Endodermal cell (in vitro differentiated cells): Measurements from ENCODE around the gene PRKCG. TPM values are rescaled to one million over a fixed set of nuclear protein-coding genes. Genes with fewer than 3 reads are reported as not detected.

Experiments used
- DNase-seq: peaks from one replicate; pipeline ENCODE4 v3.0.0-alpha.2; 2017
- H3K27ac ChIP-seq: 2 replicates; pipeline ENCODE4 v1.5.1; 2013; ENCODE audit warnings: mild to moderate bottlenecking, low read depth, low read length, moderate library complexity
- H3K27me3 ChIP-seq: 2 replicates; pipeline ENCODE4 v1.6.1; 2013; ENCODE audit warnings: mild to moderate bottlenecking, low read length, moderate library complexity; ENCODE audit not compliant: insufficient read depth, control insufficient read depth, poor library complexity, severe bottlenecking
- H3K36me3 ChIP-seq: 2 replicates; pipeline ENCODE4 v1.7.0; 2013; ENCODE audit warnings: mild to moderate bottlenecking, low read length, moderate library complexity; ENCODE audit not compliant: control insufficient read depth, insufficient read depth
- H3K4me1 ChIP-seq: one replicate; pipeline ENCODE4 v1.7.0; 2013; ENCODE audit warnings: low read length; ENCODE audit not compliant: control insufficient read depth, insufficient read depth
- H3K4me3 ChIP-seq: 2 replicates; pipeline ENCODE4 v1.5.1; 2013; ENCODE audit warnings: mild to moderate bottlenecking, low read length, moderate library complexity
- H3K9ac ChIP-seq: 2 replicates; pipeline ENCODE4 v1.6.1; 2013; ENCODE audit warnings: mild to moderate bottlenecking, low read length, moderate library complexity; ENCODE audit not compliant: poor library complexity, severe bottlenecking; ENCODE audit errors: extremely low read depth
- H3K9me3 ChIP-seq: 2 replicates; pipeline ENCODE4 v1.6.1; 2013; ENCODE audit warnings: mild to moderate bottlenecking, low read length, moderate library complexity; ENCODE audit not compliant: control insufficient read depth
- H3K27ac Mint-ChIP-seq: 2 replicates; pipeline ENCODE4 v1.8.0; 2020; ENCODE audit warnings: mixed read lengths
- H3K27me3 Mint-ChIP-seq: 2 replicates; pipeline ENCODE4 v1.8.0; 2021; ENCODE audit warnings: mild to moderate bottlenecking, mixed read lengths; ENCODE audit not compliant: insufficient read depth
- H3K36me3 Mint-ChIP-seq: 2 replicates; pipeline ENCODE4 v1.8.0; 2020; ENCODE audit warnings: low read depth, mixed read lengths
- H3K4me1 Mint-ChIP-seq: 2 replicates; pipeline ENCODE4 v1.8.0; 2020; ENCODE audit warnings: mixed read lengths
- H3K4me3 Mint-ChIP-seq: 2 replicates; pipeline ENCODE4 v1.8.0; 2020; ENCODE audit warnings: mild to moderate bottlenecking, moderate library complexity, mixed read lengths
- H3K9me3 Mint-ChIP-seq: 2 replicates; pipeline ENCODE4 v1.8.0; 2020; ENCODE audit warnings: mild to moderate bottlenecking, mixed read lengths
- WGBS, 2 experiments: methylation state at CpG; one replicate each; pipeline versions ENCODE4 v1.1.5 to v1.1.7; 2013; ENCODE audit warnings: missing lambda C conversion rate in 2 of 2, mixed read lengths in 1 of 2; ENCODE audit not compliant: insufficient coverage in 1 of 2, insufficient read length in 1 of 2; 5-methylcytosine and 5-hydroxymethylcytosine counted together
- total RNA-seq, 2 donors: library from RNA; stranded (reverse); fragmentation: NEBNext Ultra II Directional in 1 of 2; extraction: Animal tissue kit (Norgen Biotek cat#: 25700) in 1 of 2; gene quantifications; 2 replicates in 1 of 2; 3 replicates in 1 of 2; pipeline ENCODE4 v1.2.1, GENCODE V29; 2021
- TF ChIP-seq, protein P1 (sequence below): fragments of 200-600 bp; sonication (generic); conservative IDR thresholded peaks from 2 replicates; pipeline ENCODE4 v1.5.0; 2021; ENCODE audit warnings: antibody characterized with exemption, mild to moderate bottlenecking

The PRKCG gene
- total RNA-seq, 2 donors from 2014 or later = 2.7 to 5.6 TPM

DNA sequence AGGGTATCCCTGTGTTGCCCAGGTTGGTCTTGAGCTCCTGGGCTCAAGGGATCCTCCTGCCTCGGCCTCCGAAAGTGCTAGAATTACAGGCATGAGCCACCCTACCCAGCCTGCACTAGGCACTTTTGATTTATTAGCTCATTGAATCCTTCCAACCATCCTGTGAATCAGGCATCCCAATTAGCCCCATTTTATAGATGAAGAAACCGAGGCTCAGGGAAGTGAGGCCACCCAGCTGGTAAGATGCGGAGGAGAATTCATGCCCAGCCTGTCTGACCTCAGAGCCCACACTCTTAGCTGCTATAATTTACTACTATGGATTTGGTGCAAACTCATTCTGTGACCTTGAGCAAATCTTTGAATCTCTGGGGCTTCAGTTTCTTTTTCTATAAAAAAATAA lies 62.9 kb downstream of the PRKCG start:
- H3K4me3 ChIP-seq = no peak overlapping the region
- H3K27ac Mint-ChIP-seq = no peak overlapping the region
- H3K36me3 ChIP-seq = no peaks in the 10 kb centered on the region

DNA sequence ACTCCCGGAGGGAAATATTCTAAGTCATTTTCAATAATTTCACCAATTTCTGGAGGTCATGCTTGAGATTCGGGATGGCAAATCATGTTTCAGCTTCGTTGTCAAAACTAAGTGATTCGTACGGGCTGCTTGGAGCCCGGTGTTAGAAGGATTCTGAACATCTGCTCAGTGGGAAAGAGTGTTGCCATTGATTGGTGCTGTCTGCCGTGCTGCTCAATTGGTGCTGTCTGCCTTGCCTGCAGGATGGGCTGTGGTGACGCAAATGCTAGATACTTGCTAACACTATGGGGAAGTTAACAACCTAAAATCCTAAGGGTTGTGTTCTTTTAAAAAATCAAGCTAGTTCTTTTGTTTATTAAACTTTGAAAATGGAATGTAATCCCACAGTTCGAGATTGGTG lies 63.4 kb downstream of the PRKCG start:
- Histone ChIP-seq H3K9ac (no peak overlapping the region), H3K4me1 (no peaks in the 10 kb centered on the region), H3K27ac (no peak overlapping the region), H3K27me3 (peaks cover 23% of the 10 kb centered on the region), H3K36me3 (no peaks in the 10 kb centered on the region), H3K4me3 (peak overlapping the region; percentile 56), H3K9me3 (no peaks in the 10 kb centered on the region)
- DNase-seq = peak; percentile 85
- 44 to 64% methylated on average over 9 of the region's 9 CpGs for WGBS, 2 experiments
- Mint-ChIP-seq H3K36me3 (no peaks in the 10 kb centered on the region), H3K9me3 (no peaks in the 10 kb centered on the region), H3K27ac (no peak overlapping the region), H3K27me3 (peaks cover 48% of the 10 kb centered on the region), H3K4me3 (no peak overlapping the region), H3K4me1 (peaks cover 2% of the 10 kb centered on the region)
- TF ChIP-seq, protein P1, sequence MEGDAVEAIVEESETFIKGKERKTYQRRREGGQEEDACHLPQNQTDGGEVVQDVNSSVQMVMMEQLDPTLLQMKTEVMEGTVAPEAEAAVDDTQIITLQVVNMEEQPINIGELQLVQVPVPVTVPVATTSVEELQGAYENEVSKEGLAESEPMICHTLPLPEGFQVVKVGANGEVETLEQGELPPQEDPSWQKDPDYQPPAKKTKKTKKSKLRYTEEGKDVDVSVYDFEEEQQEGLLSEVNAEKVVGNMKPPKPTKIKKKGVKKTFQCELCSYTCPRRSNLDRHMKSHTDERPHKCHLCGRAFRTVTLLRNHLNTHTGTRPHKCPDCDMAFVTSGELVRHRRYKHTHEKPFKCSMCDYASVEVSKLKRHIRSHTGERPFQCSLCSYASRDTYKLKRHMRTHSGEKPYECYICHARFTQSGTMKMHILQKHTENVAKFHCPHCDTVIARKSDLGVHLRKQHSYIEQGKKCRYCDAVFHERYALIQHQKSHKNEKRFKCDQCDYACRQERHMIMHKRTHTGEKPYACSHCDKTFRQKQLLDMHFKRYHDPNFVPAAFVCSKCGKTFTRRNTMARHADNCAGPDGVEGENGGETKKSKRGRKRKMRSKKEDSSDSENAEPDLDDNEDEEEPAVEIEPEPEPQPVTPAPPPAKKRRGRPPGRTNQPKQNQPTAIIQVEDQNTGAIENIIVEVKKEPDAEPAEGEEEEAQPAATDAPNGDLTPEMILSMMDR = no peak

More for the DNA sequence above, 62.9 kb downstream of the PRKCG start:
- H3K9ac ChIP-seq = no peak overlapping the region
- H3K4me1 ChIP-seq = no peaks in the 10 kb centered on the region
- H3K27me3 ChIP-seq = peaks cover 23% of the 10 kb centered on the region
- 94 to 96% methylated on average over 4 of the region's 4 CpGs for WGBS, 2 experiments
- H3K27me3 Mint-ChIP-seq = peaks cover 50% of the 10 kb centered on the region
- no peak overlapping the region for H3K27ac ChIP-seq
- TF ChIP-seq, protein P1 = no peak
- H3K9me3 Mint-ChIP-seq = no peaks in the 10 kb centered on the region
- no peaks in the 10 kb centered on the region for H3K9me3 ChIP-seq
- H3K4me1 Mint-ChIP-seq = peaks cover 2% of the 10 kb centered on the region
- no peak for DNase-seq
- H3K36me3 Mint-ChIP-seq = no peaks in the 10 kb centered on the region
- no peak overlapping the region for H3K4me3 Mint-ChIP-seq

DNA sequence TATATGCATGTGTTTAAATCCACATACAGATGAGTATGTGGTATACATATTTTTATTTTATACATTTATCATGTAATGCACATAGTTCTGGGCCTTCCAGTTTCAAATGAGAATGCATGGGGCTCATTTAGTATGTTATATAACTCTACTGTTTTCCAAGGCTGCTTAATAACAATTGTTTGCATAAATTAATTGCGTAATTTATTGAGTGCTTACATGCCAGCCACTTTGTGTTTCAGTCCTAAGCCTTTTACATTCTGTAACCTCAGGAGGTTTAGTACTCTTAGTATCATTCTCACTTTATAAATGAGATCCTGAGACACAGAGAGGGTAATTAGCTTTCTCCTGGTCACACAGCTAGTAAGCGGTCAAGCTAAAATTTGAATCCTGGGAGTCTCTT lies 64.0 kb downstream of the PRKCG start:
- Mint-ChIP-seq H3K9me3 (no peaks in the 10 kb centered on the region), H3K4me3 (no peak overlapping the region), H3K27me3 (peaks cover 44% of the 10 kb centered on the region), H3K36me3 (no peaks in the 10 kb centered on the region), H3K27ac (no peak overlapping the region), H3K4me1 (peaks cover 2% of the 10 kb centered on the region)
- Histone ChIP-seq H3K9me3 (no peaks in the 10 kb centered on the region), H3K27me3 (peaks cover 23% of the 10 kb centered on the region), H3K4me3 (peak overlapping the region; percentile 56), H3K27ac (no peak overlapping the region), H3K36me3 (no peaks in the 10 kb centered on the region), H3K9ac (no peak overlapping the region), H3K4me1 (no peaks in the 10 kb centered on the region)
- DNase-seq = no peak
- TF ChIP-seq, protein P1 = no peak
- 100% methylated on average over 2 of the region's 2 CpGs for WGBS, 2 experiments
